DOHH2 (cell line): ENCODE data around the gene HOMER3.

Experiments used
- EZH2phosphoT487 ChIP-seq: fragments of 200-600 bp; sonication (generic); IDR thresholded peaks from 2 replicates; pipeline ENCODE4 v1.6.1; 2017; ENCODE audit warnings: borderline replicate concordance, mild to moderate bottlenecking, antibody characterized with exemption, low read length, moderate library complexity, mixed read lengths
- TF ChIP-seq, protein P1 (sequence below): fragments of 200-600 bp; sonication (generic); IDR thresholded peaks from one replicate; pipeline ENCODE4 v1.5.1; 2014; ENCODE audit warnings: antibody characterized with exemption, mild to moderate bottlenecking, low read depth, low read length; ENCODE audit not compliant: poor library complexity, severe bottlenecking

DNA sequence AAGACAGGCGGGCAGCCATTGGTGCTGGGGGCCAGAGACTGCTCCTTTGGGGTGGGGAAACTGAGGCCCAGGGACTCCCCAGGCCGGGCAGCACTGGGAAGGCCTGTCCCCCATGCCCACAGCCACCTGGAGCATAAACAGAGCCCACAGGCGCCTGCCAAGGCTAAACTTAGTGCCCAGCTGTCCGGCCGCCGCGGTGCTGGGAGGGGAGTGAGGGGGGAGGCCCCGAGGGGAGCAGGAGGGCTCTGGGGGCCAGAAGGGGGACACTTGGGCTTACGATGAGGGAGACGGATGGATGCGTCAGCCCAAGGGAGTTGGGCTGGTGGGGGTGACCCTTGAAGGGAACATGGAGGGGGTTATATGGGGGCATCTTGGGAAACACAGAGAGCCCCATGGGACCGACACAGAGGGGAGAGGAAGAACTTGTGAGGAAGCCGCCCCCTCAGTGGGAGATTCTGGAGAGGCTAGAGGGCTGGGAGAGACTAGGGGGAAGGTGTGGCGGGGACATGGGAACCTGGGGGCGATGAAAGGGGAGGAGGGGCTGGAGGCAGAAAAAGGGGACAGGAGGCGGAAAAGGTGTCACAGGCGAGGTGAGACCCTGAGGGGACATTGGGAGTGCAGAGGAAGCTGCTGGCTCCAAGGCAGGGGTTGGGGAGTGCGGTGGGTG is 47.3 kb downstream of the HOMER3 start:
- TF ChIP-seq, protein P1, sequence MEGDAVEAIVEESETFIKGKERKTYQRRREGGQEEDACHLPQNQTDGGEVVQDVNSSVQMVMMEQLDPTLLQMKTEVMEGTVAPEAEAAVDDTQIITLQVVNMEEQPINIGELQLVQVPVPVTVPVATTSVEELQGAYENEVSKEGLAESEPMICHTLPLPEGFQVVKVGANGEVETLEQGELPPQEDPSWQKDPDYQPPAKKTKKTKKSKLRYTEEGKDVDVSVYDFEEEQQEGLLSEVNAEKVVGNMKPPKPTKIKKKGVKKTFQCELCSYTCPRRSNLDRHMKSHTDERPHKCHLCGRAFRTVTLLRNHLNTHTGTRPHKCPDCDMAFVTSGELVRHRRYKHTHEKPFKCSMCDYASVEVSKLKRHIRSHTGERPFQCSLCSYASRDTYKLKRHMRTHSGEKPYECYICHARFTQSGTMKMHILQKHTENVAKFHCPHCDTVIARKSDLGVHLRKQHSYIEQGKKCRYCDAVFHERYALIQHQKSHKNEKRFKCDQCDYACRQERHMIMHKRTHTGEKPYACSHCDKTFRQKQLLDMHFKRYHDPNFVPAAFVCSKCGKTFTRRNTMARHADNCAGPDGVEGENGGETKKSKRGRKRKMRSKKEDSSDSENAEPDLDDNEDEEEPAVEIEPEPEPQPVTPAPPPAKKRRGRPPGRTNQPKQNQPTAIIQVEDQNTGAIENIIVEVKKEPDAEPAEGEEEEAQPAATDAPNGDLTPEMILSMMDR, result no peak
- no peak for TF ChIP-seq EZH2phosphoT487
